ENCODE data around the gene HYLS1.
A peak's percentile ranks its signal among the peaks of the same experiment; 100 is the strongest.
"Not testable (repeated sequence)": the region's sequence is repeated elsewhere in the genome, so short reads cannot be mapped to it uniquely, and the experiment has no call there.

Gene HYLS1

GRCh38 chr11:125903711-125904659 lies 16.5 kb downstream of the HYLS1 start, which contains the start of gene DDX25:
DDX25 (plus strand) TSS chr11:125904508; CDS start chr11:125904518, 10 bp downstream.
- DNase-seq, result peak; percentile 47

- DNase-seq, result no peak
These were observed 17.2 kb downstream of the HYLS1 start for GRCh38 chr11:125904678-125905077.

GRCh38 chr11:125910226-125910849 lies 22.9 kb downstream of the HYLS1 start:
- no peak for DNase-seq

GRCh38 chr11:125914601-125915000 lies 27.1 kb downstream of the HYLS1 start:
- not testable (repeated sequence) for DNase-seq

- no peak for DNase-seq
These were observed 29.3 kb downstream of the HYLS1 start for GRCh38 chr11:125916683-125917347.

DNA sequence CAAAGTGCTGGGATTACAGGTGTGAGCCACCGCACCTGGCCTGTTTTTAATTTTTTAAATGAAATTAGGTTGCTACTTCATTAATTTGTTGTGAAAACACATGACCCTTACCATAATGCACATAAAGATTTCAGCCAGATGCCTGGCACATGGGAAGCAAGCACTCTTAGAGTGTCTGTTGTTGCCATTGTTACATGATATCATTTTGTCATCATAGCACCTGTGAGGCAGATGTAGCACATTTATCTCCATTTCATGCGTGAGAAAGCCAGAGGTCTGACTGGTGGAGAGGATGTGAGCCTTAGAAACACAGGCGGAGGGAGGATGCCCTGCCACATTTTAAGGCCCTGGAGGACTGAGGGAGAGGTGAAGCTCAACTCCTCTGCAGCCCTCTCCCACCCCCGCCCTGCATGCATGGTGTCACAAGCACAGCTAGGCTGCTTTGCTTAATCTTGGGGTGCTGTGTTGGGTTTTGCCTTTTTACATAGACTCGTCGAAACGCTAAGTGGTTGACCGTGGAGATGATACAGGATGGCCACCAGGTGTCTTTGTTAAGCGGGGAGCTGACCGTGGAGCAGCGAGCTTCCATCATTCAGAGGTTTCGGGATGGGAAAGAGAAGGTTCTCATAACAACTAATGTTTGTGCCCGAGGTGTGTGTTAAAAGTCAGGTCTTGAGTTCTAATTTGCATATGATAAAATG lies 30.8 kb downstream of the HYLS1 start:
- no peak for DNase-seq

DNA sequence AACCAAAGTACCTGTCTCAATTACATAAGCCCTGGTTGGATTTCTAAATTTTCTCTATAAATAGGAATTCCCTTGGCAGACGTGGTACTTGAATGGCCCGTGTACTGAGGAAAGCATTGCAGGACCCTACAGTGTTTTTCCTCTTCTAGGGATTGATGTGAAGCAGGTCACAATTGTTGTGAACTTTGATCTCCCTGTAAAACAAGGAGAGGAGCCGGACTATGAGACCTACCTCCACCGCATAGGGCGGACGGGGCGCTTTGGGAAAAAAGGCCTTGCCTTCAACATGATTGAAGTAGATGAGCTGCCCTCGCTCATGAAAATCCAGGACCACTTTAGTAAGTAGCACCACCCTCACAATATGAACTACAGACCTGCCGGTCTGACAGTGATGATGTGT lies 33.6 kb downstream of the HYLS1 start:
- no peak for DNase-seq

- DNase-seq, result no peak
These were observed 34.7 kb downstream of the HYLS1 start for GRCh38 chr11:125922156-125922555.

DNA sequence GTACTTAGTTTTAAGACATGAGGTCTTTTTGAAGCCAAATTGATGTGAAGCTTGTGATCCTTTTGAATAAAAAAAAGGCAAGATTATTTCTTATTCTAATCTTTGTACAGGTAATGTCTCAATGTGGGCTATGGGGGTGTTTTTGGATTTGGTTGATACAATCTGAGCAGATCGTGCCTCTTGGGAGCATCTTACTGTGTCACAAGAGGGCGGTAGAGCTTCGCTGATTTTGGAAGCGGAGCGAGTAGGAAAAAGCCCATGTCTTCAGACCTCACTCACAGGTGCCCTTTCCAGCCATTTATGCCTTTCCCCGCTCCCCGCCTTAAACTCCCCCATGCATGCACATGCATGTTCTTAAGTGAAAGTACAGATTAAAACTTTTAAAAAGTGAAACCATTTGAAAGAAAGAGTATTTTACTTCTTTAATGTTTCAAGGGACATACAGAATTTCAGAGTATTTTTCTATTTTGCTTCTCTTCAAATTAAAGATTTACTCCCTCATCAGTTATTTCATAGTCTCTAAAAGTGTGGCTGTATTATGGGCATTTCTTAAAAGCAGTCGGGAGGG lies 35.6 kb downstream of the HYLS1 start:
- peak; percentile 74 for DNase-seq

DNA sequence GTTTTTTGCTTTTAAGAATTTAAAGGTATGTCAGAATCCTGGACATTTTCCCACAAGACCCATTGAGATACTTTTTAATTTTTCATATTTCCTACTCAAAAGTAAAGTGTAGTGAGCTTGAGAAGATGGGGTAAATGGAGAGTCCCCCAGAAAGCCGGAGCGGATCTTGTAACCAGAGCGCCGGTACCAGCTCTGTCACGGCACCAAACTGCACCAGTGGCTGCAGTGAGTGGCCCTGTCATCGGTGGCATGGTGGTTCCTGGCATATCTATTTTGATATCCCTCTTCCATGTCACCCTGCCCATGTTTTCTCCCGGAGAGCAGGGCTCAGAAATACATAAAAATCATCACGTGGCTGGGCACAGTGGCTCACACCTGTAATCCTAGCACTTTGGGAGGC lies 36.2 kb downstream of the HYLS1 start:
- no peak for DNase-seq

DNA sequence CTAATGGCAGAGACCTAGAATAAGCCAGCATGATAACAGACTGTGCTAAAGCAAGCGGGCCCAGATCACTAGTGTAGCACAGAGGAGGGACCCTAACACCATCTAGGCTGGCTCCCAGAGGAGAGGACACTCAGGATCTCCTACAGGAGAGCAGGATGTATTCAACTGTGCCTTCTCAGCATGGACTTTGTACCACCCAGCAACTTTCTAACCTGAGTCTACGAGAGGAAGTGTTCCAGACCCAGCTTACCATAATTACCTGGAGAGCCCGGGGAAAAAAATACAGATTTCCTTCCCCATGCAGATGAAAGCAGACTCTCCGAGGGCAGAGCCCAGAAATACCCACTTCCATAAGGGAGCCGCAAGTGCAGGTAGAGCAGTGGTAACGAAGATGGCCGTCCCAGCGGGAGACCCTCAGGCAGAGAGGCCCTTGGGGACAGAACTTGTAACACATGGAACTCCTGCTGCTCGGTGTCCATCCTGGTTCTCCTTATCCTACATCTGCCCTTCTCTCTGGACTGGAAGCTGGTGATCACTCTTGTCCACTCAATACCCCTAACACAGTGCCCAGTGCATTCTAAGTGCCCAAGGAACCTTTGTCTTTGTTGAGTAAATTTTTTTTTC lies 37.0 kb downstream of the HYLS1 start:
- no peak for DNase-seq

DNA sequence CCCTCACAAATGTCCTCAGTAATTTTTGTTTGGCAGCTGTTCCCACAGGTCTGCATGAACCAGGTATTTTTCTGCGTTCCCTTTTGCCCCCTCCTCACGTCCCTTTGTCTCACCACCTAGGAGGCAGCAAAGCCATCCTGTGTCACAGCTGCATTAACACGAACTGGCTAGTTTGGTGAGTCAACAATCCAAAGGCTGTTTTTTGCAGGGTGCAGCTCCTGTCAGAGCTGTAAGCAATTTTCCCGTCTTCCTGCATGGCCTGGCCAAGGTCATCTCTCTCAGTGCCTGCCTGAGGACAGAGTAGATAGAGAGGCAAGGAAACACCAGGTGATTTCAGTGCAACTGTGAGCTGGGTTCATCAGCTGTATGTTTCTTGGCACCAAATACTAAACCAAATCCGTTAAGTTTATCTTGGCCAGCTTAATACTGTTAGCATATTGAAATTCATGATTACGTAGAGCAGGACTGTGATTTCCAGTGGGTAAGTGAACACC lies 37.8 kb downstream of the HYLS1 start:
- DNase-seq, result no peak

DNA sequence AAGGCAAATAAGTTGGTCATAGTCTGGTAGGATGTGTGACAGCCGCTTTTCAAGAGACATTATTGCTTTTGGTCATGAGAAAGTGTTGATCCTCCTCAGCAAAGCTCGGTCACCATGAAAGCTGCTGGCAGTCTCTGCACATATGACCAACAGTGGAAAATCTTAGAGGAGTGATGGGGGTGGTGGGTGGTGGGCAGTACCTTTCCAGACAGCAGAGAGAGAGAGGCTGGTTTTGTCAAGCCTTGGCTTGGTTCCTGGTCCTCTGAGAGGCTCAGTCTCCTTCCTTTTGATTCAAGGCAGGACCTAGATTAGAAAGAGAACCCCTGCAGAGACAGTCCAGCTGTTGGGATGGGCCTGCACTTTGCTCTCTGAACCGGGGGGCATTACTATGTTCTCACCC lies 38.3 kb downstream of the HYLS1 start:
- DNase-seq, result no peak

DNA sequence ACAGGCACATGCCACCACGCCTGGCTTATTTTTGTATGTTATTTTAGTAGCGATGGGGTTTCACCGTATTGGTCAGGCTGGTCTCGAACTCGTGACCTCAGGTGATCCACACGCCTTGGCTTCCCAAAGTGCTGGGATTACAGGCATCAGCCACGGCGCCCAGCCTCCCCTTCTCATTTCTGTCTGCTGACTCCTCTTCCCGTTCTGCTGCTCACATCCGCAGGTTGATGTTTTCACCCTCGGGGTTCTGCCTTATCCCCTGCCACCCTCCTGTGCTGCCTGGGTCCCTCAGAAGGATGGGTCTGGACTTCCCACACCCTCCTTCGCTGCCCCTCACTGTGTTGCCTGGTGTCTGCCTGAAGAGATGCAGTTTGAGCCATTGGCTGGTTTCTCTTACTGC lies 39.2 kb downstream of the HYLS1 start:
- DNase-seq, result no peak

DNA sequence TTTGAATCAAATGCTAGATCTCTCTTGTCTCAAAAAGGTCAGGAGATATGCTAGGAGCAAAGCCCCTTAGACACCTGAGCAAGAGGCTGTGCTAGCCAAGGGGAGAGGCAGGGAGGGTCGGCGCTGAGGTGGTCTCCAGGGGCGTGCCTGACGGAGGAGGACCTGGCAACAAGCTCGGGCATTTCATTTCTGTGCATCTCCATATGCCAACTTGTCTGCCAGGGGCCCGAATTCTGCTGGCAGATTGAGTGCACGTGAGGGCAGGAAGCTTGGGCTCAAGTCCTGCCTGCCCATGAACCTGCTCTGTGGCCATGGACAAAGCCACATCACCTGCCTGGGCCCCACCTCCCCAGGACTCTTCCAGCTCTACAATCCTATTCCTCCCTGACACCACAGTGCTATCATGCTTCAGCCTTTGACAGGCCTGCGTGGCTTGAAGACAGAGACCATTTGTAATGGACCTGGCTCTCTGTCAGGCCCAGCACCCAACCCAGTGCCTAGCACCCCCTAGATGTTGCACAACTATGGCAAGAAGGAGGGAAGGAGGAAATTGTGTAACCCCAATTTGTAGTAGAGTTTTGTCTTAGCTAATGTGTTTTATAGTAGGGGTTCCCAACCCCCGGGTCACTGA lies 42.1 kb downstream of the HYLS1 start:
- DNase-seq, result no peak

DNA sequence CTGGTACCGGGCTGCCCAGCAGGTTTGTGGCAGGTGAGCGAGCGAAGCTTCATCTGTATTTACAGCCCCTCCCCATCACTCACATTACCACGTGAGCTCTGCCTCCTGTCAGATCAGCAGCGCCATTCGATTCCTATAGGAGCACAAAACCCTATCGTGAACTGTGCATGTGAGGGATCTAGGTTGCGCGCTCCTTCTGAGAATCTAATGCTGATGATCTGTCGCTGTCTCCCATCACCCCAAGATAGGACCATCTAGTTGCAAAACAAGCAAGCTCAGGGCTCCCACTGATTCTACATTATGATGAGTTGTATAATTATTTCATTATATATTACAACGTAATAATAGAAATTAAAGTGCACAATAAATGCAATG lies 42.6 kb downstream of the HYLS1 start:
- no peak for DNase-seq

DNA sequence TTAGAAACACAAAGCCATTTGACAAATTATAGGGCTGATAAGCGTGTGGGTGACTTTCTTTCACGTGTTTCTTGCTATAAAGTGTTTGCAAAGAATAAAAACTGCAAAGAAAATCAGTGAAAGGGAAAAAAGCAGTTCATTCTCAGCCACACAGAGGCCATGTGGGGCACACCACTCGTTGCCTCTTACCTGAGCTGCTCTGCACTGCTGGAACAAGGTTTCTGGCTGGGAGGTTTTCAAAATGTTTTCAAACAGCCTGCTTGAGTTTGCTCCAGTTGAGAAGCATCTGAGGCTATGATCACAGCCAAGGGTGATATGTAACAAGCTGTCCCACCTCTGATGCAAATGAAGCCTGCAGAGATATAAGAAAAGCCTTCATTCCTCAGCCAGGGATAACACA lies 43.6 kb downstream of the HYLS1 start:
- no peak for DNase-seq

DNA sequence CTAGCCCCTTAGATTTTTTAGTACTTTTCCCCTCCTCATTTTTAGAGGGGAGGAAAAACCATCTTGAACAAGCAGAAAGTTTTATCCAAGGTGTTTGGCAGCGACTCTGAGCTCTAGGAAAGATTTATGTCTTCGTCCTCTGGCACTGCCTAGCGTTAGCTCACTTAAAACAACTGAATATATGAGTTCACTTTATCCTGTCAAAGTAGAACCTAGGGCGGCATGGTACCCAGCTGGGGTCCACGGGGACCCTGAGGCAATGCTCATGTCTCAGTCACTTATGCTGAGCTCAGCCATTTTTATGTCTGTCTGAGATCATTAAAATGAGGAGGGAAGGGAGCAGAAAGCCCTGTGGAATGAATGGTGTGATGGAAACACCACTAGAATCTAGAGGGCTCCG lies 44.2 kb downstream of the HYLS1 start:
- DNase-seq, result peak; percentile 71

GRCh38 chr11:125932301-125932700 lies 44.8 kb downstream of the HYLS1 start:
- DNase-seq, result no peak

DNA sequence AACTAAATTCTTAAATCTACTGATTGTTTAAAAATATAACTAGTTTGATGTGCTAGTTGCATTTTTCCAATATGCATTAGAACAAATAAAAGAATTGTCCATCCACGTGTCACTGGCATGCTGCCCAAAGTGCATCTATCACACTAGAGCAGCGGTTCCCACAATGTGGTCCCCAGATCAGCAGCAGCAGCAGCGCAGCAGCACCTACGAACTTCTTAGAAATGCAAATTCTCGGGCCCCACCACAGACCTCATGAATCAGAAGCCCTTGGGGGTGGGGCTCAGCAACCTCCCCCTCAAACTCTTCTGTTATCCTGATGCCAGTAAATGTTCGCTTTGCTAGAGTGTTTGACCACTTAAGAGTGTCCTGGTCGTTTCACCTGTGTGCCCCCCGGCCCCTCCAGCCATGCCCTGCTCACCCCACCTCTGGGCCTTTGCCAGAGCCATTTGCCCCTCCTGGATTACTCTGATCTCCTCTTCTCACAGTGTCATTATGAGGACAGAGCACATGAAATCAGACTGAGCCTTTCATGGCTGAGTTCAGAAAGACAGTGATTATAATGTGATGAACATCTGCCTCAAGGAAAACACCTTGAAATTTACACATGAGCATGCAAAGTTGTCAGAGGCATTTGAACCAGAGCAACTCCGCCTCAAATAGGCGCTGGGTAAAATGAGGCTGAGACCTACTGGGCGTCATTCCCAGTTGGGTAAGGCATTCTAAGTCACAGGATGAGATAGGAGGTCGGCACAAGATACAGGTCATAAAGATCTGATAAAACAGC lies 45.8 kb downstream of the HYLS1 start:
- no peak for DNase-seq

- no peak for DNase-seq
These were observed 47.0 kb downstream of the HYLS1 start for GRCh38 chr11:125934473-125934872.
